Measurements from ENCODE around the gene BHMT. TPM values are rescaled to one million over a fixed set of nuclear protein-coding genes. Genes with fewer than 3 reads are reported as not detected.

The BHMT gene
- total RNA-seq, 2 donors from 2014 or later: 0.81 to 1.3 TPM

- Mint-ChIP-seq H3K9me3 (peaks cover 17% of the 10 kb centered on the region), H3K4me1 (peaks cover 10% of the 10 kb centered on the region), H3K36me3 (ENCODE audit: low read depth) (peaks cover 5% of the 10 kb centered on the region), H3K27ac (no peak overlapping the region), H3K27me3 (ENCODE audit: insufficient read depth) (peaks cover 10% of the 10 kb centered on the region), H3K4me3 (no peak overlapping the region)
- H3K27me3 ChIP-seq (ENCODE audit: control insufficient read depth, insufficient read depth, low read length, poor library complexity, severe bottlenecking): peaks cover 12% of the 10 kb centered on the region
- peak; percentile 28 for TF ChIP-seq CTCF (conservative IDR thresholded peaks at IDR 0.05)
- DNase-seq: no peak
- no peak overlapping the region for H3K9ac ChIP-seq (ENCODE audit: extremely low read depth, low read length, poor library complexity, severe bottlenecking)
- H3K9me3 ChIP-seq (ENCODE audit: control insufficient read depth, low read length): peaks cover 8% of the 10 kb centered on the region
- no peaks in the 10 kb centered on the region for H3K36me3 ChIP-seq (ENCODE audit: control insufficient read depth, insufficient read depth, low read length)
- no peak overlapping the region for H3K4me3 ChIP-seq (ENCODE audit: low read length)
- 95 to 100% methylated on average over 2 of the region's 2 CpGs for WGBS, 2 experiments (ENCODE audit: insufficient coverage in 1 of 2, insufficient read length in 1 of 2)
- no peak overlapping the region for H3K27ac ChIP-seq (ENCODE audit: low read depth, low read length)
- no peaks in the 10 kb centered on the region for H3K4me1 ChIP-seq (ENCODE audit: control insufficient read depth, insufficient read depth, low read length)
Observed at GRCh38 chr5:79105868-79106267, 5.7 kb upstream of the BHMT start.

- Mint-ChIP-seq H3K4me3 (no peak overlapping the region), H3K27ac (no peak overlapping the region), H3K36me3 (ENCODE audit: low read depth) (no peaks in the 10 kb centered on the region), H3K27me3 (ENCODE audit: insufficient read depth) (peaks cover 24% of the 10 kb centered on the region), H3K4me1 (peaks cover 16% of the 10 kb centered on the region), H3K9me3 (peaks cover 3% of the 10 kb centered on the region)
- peaks cover 26% of the 10 kb centered on the region for H3K27me3 ChIP-seq (ENCODE audit: control insufficient read depth, insufficient read depth, low read length, poor library complexity, severe bottlenecking)
- no peaks in the 10 kb centered on the region for H3K36me3 ChIP-seq (ENCODE audit: control insufficient read depth, insufficient read depth, low read length)
- H3K4me1 ChIP-seq (ENCODE audit: control insufficient read depth, insufficient read depth, low read length): no peaks in the 10 kb centered on the region
- DNase-seq: no peak
- 79 to 85% methylated on average over 6 to 7 of the region's 7 CpGs for WGBS, 2 experiments (ENCODE audit: insufficient coverage in 1 of 2, insufficient read length in 1 of 2)
- H3K9ac ChIP-seq (ENCODE audit: extremely low read depth, low read length, poor library complexity, severe bottlenecking): no peak overlapping the region
- H3K27ac ChIP-seq (ENCODE audit: low read depth, low read length): no peak overlapping the region
- H3K4me3 ChIP-seq (ENCODE audit: low read length): no peak overlapping the region
- TF ChIP-seq CTCF (conservative IDR thresholded peaks at IDR 0.05): no peak
- H3K9me3 ChIP-seq (ENCODE audit: control insufficient read depth, low read length): peaks cover under 1% of the 10 kb centered on the region
Observed at GRCh38 chr5:79107020-79107796, 4.4 kb upstream of the BHMT start.

DNA sequence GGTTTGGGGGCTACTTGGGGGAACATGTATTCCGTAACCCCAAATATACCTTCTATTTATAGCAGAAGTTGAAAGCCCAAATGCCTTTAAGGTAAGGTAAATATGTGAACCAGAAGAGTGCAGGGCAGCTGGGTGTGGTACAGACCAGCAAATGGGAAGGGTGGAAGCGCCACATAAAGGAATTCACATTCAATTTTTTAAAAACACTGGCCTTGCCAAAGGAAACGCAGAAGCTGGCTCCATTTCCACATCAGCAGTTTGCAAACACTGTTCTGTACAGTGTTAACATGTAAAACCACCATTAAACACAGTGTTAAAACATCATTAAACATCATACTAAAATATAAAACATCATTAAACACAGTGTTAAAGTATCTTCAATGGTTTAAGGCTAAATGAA is 3.5 kb upstream of the BHMT start:
- TF ChIP-seq CTCF (conservative IDR thresholded peaks at IDR 0.05): no peak
- peaks cover 32% of the 10 kb centered on the region for H3K27me3 Mint-ChIP-seq (ENCODE audit: insufficient read depth)
- no peak overlapping the region for H3K4me3 Mint-ChIP-seq

More for the DNA sequence above, 3.5 kb upstream of the BHMT start:
- Mint-ChIP-seq H3K27ac (no peak overlapping the region), H3K36me3 (ENCODE audit: low read depth) (no peaks in the 10 kb centered on the region), H3K4me1 (peaks cover 16% of the 10 kb centered on the region), H3K9me3 (no peaks in the 10 kb centered on the region)
- Histone ChIP-seq H3K27ac (ENCODE audit: low read depth, low read length) (no peak overlapping the region), H3K4me1 (ENCODE audit: control insufficient read depth, insufficient read depth, low read length) (no peaks in the 10 kb centered on the region), H3K4me3 (ENCODE audit: low read length) (no peak overlapping the region), H3K9ac (ENCODE audit: extremely low read depth, low read length, poor library complexity, severe bottlenecking) (no peak overlapping the region), H3K27me3 (ENCODE audit: control insufficient read depth, insufficient read depth, low read length, poor library complexity, severe bottlenecking) (peaks cover 35% of the 10 kb centered on the region), H3K36me3 (ENCODE audit: control insufficient read depth, insufficient read depth, low read length) (no peaks in the 10 kb centered on the region), H3K9me3 (ENCODE audit: control insufficient read depth, low read length) (no peaks in the 10 kb centered on the region)
- no peak for DNase-seq
- 89 to 100% methylated on average over 1 to 2 of the region's 3 CpGs for WGBS, 2 experiments (ENCODE audit: insufficient coverage in 1 of 2, insufficient read length in 1 of 2)
